HEK293T (cell line): ENCODE data around the gene CAPN5.

Experiments
- CTCF ChIA-PET: fragments of 350-600 bp; formaldehyde crosslinking; extraction: SDS; loops from one replicate; lab custom pipeline; 2021; ENCODE audit warnings: antibody characterized with exemption, inconsistent platforms; lab: Yijun Ruan, JAX
- POLR2A ChIA-PET: fragments of 350-600 bp; formaldehyde crosslinking; extraction: SDS; loops from one replicate; lab custom pipeline; 2020; ENCODE audit warnings: antibody characterized with exemption, inconsistent platforms; lab: Yijun Ruan, JAX
- DNase-seq: peaks from one replicate; pipeline ENCODE4 v3.0.0; 2012; ENCODE audit warnings: mixed read lengths; ENCODE audit errors: extremely low spot score
- ARNT ChIP-seq: fragments of 450-650 bp; IDR thresholded peaks from 2 replicates; pipeline ENCODE4 v1.6.1; 2017; ENCODE audit warnings: mild to moderate bottlenecking
- BHLHE40 ChIP-seq: fragments of 450-650 bp; IDR thresholded peaks from 2 replicates; pipeline ENCODE4 v1.6.1; 2016; ENCODE audit warnings: mild to moderate bottlenecking, moderate library complexity, borderline replicate concordance
- CTBP1 ChIP-seq: fragments of 450-650 bp; IDR thresholded peaks from 2 replicates; pipeline ENCODE4 v1.6.1; 2016; ENCODE audit warnings: borderline replicate concordance
- ELF4 ChIP-seq: fragments of 450-650 bp; IDR thresholded peaks from 2 replicates; pipeline ENCODE4 v1.6.1; 2017; ENCODE audit warnings: antibody characterized with exemption
- FOXA1 ChIP-seq: fragments of 450-650 bp; IDR thresholded peaks from 2 replicates; pipeline ENCODE4 v1.6.1; 2016; ENCODE audit warnings: mild to moderate bottlenecking
- FOXK2 ChIP-seq: fragments of 450-650 bp; IDR thresholded peaks from 2 replicates; pipeline ENCODE4 v1.6.1; 2016; ENCODE audit warnings: mild to moderate bottlenecking
- FOXM1 ChIP-seq: fragments of 450-650 bp; IDR thresholded peaks from 2 replicates; pipeline ENCODE4 v1.6.1; 2017; ENCODE audit warnings: mild to moderate bottlenecking, borderline replicate concordance
- HDGF ChIP-seq: fragments of 450-650 bp; IDR thresholded peaks from 2 replicates; pipeline ENCODE4 v1.6.1; 2017; ENCODE audit warnings: antibody characterized with exemption, borderline replicate concordance
- L3MBTL2 ChIP-seq: fragments of 450-650 bp; conservative IDR thresholded peaks from 2 replicates; pipeline ENCODE4 v1.6.1; 2016; ENCODE audit warnings: mild to moderate bottlenecking
- LEF1 ChIP-seq: fragments of 450-650 bp; IDR thresholded peaks from 2 replicates; pipeline ENCODE4 v1.6.1; 2017; ENCODE audit warnings: mild to moderate bottlenecking, borderline replicate concordance
- NFRKB ChIP-seq: fragments of 450-650 bp; IDR thresholded peaks from 2 replicates; pipeline ENCODE4 v1.6.1; 2016; ENCODE audit warnings: mild to moderate bottlenecking, moderate library complexity
- PKNOX1 ChIP-seq: fragments of 450-650 bp; IDR thresholded peaks from 2 replicates; pipeline ENCODE4 v1.6.1; 2016
- SP1 ChIP-seq: fragments of 450-650 bp; IDR thresholded peaks from 2 replicates; pipeline ENCODE4 v1.6.1; 2017
- SUZ12 ChIP-seq: fragments of 450-650 bp; IDR thresholded peaks from 2 replicates; pipeline ENCODE4 v1.6.1; 2016; ENCODE audit warnings: mild to moderate bottlenecking
- TARDBP ChIP-seq: fragments of 450-650 bp; IDR thresholded peaks from 2 replicates; pipeline ENCODE4 v1.6.1; 2016
- ZNF384 ChIP-seq: fragments of 450-650 bp; IDR thresholded peaks from 2 replicates; pipeline ENCODE4 v1.6.1; 2016

Gene CAPN5

GRCh38 chr11:77119531-77119936 is 52.8 kb downstream of the CAPN5 start:
- CTCF ChIA-PET: no interaction called here
- TF ChIP-seq FOXA1: no peak
- TF ChIP-seq ELF4: no peak
- no peak for TF ChIP-seq FOXK2
- TF ChIP-seq BHLHE40: no peak
- no peak for TF ChIP-seq CTBP1
- no peak for TF ChIP-seq L3MBTL2
- no peak for TF ChIP-seq SUZ12
- TF ChIP-seq ZNF384: no peak
- TF ChIP-seq ARNT: no peak
- TF ChIP-seq FOXM1: no peak
- no peak for TF ChIP-seq HDGF
- no peak for TF ChIP-seq SP1
- TF ChIP-seq PKNOX1: no peak
- TF ChIP-seq LEF1: no peak
- TF ChIP-seq NFRKB: no peak
- TF ChIP-seq TARDBP: no peak
- POLR2A ChIA-PET: no interaction called here
- no peak for DNase-seq

GRCh38 chr11:77120571-77120970 is 53.8 kb downstream of the CAPN5 start:
- TF ChIP-seq NFRKB (no peak), ARNT (no peak), SUZ12 (no peak), TARDBP (no peak), ZNF384 (no peak), FOXM1 (no peak), PKNOX1 (no peak), FOXA1 (no peak)
- POLR2A ChIA-PET: no interaction called here
- DNase-seq: no peak
- CTCF ChIA-PET: no interaction called here

- TF ChIP-seq NFRKB (no peak), SP1 (no peak), HDGF (no peak), LEF1 (no peak), L3MBTL2 (no peak), PKNOX1 (no peak), BHLHE40 (no peak)
- CTCF ChIA-PET: interaction anchor here (1.1 kb wide), 1 partner anchor 74 kb away, joined by 3 read pairs; no protein-coding TSS in a partner anchor
- POLR2A ChIA-PET: no interaction called here
- no peak for DNase-seq
These were observed 54.4 kb downstream of the CAPN5 start for GRCh38 chr11:77121096-77121640.

- TF ChIP-seq TARDBP: no peak
- no peak for TF ChIP-seq ELF4
- no peak for TF ChIP-seq FOXA1
- TF ChIP-seq FOXK2: no peak
- no peak for DNase-seq
- CTCF ChIA-PET: interaction anchor here (1.1 kb wide), 1 partner anchor 75 kb away, joined by 3 read pairs; no protein-coding TSS in a partner anchor
- POLR2A ChIA-PET: no interaction called here
These were observed 55.3 kb downstream of the CAPN5 start for GRCh38 chr11:77121876-77122575.

GRCh38 chr11:77122576-77123212 is 55.9 kb downstream of the CAPN5 start:
- POLR2A ChIA-PET: no interaction called here
- DNase-seq: no peak
- TF ChIP-seq CTBP1 (no peak), ARNT (no peak), FOXM1 (no peak), ELF4 (no peak)
- CTCF ChIA-PET: no interaction called here

- ChIA-PET POLR2A (no interaction called here), CTCF (no interaction called here)
- TF ChIP-seq ARNT (no peak), PKNOX1 (no peak), NFRKB (no peak), SP1 (no peak), SUZ12 (no peak), ZNF384 (no peak), FOXA1 (no peak), TARDBP (no peak), LEF1 (no peak)
- DNase-seq: no peak
These were observed 56.8 kb downstream of the CAPN5 start for GRCh38 chr11:77123591-77123990.
